GM12872 (cell line): Measurements from ENCODE around the gene KRT78.

Source experiments
- CTCF ChIP-seq: IDR thresholded peaks from 3 replicates; pipeline ENCODE4 v1.5.1; 2011; ENCODE audit warnings: low read depth, mild to moderate bottlenecking, low read length, moderate library complexity; ENCODE audit not compliant: insufficient read depth

KRT78 gene, protein sequence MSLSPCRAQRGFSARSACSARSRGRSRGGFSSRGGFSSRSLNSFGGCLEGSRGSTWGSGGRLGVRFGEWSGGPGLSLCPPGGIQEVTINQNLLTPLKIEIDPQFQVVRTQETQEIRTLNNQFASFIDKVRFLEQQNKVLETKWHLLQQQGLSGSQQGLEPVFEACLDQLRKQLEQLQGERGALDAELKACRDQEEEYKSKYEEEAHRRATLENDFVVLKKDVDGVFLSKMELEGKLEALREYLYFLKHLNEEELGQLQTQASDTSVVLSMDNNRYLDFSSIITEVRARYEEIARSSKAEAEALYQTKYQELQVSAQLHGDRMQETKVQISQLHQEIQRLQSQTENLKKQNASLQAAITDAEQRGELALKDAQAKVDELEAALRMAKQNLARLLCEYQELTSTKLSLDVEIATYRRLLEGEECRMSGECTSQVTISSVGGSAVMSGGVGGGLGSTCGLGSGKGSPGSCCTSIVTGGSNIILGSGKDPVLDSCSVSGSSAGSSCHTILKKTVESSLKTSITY

DNA sequence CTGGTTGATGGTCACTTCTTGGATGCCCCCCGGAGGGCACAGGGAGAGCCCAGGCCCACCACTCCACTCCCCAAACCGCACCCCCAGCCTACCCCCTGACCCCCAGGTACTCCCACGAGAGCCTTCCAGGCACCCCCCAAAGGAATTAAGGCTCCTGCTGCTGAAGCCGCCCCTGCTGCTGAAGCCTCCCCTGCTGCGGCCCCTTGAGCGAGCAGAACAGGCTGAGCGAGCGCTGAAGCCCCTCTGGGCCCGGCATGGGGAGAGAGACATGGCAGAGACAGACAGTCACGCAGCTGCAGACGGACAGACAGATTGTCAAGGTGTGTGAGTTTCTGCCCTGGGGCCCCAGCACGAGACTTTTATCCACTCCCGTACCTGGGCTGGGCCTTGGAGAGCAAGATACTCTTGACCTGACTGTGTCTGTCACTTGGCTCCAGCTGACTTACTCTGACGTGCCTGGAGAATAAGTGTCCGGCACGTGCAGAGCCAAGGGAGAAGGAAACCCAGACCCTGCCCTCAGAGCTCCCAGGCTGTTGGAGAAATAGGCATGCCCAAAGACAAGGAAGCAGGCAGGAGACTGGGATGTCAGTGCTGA lies at the start of gene KRT78:
Gene KRT78 (minus strand): TSS at position 334 of the 595 bp plus-strand sequence. CDS start 64 bp downstream, at position 270.
- no peak for TF ChIP-seq CTCF

GRCh38 chr12:52896190-52897100 lies 47.7 kb upstream of the KRT78 start:
- TF ChIP-seq CTCF: no peak

GRCh38 chr12:52895726-52896189 lies 47.0 kb upstream of the KRT78 start:
- TF ChIP-seq CTCF: no peak

- TF ChIP-seq CTCF: no peak
These were observed 44.2 kb upstream of the KRT78 start for GRCh38 chr12:52892974-52893373.

GRCh38 chr12:52892207-52892852 lies 43.5 kb upstream of the KRT78 start:
- TF ChIP-seq CTCF: no peak

GRCh38 chr12:52891044-52891443 lies 42.2 kb upstream of the KRT78 start:
- no peak for TF ChIP-seq CTCF
